HFFc6 (cell line): ENCODE measurements around the gene AXIN2. TPM values are rescaled to one million over a fixed set of nuclear protein-coding genes. Genes with fewer than 3 reads are reported as not detected.

Experiments
- DNase-seq: peaks from one replicate; pipeline ENCODE4 v3.0.0-alpha.2; 2018
- H3K27ac Mint-ChIP-seq: 2 replicates; pipeline ENCODE4 v1.8.0; 2020; ENCODE audit warnings: mild to moderate bottlenecking, mixed read lengths
- H3K27me3 Mint-ChIP-seq: 2 replicates; pipeline ENCODE4 v1.8.0; 2021; ENCODE audit warnings: mild to moderate bottlenecking, moderate library complexity, mixed read lengths; ENCODE audit not compliant: insufficient read depth
- H3K36me3 Mint-ChIP-seq: 2 replicates; pipeline ENCODE4 v1.8.0; 2021; ENCODE audit warnings: low read depth, mixed read lengths
- H3K4me1 Mint-ChIP-seq: 2 replicates; pipeline ENCODE4 v1.8.0; 2020; ENCODE audit warnings: low read depth, mixed read lengths
- H3K4me3 Mint-ChIP-seq: 2 replicates; pipeline ENCODE4 v1.8.0; 2020; ENCODE audit warnings: mild to moderate bottlenecking, moderate library complexity, mixed read lengths
- H3K9me3 Mint-ChIP-seq: 2 replicates; pipeline ENCODE4 v1.8.0; 2020; ENCODE audit warnings: mild to moderate bottlenecking, mixed read lengths
- total RNA-seq, 6 experiments: library from RNA; stranded (reverse); fragmentation: NEBNext Ultra II Directional; extraction: Animal tissue kit (Norgen Biotek cat#: 25700); gene quantifications; 2 replicates in 1 of 6; 3 replicates in 5 of 6; pipeline ENCODE4 v1.2.3, GENCODE V29; 2021
- TF ChIP-seq, protein P1 (sequence below): fragments of 200-600 bp; sonication (generic); IDR thresholded peaks from 2 replicates; pipeline ENCODE4 v1.5.0; 2021; ENCODE audit warnings: antibody characterized with exemption, mild to moderate bottlenecking

AXIN2 gene
- total RNA-seq, 6 experiments from 2014 or later: 0.17 to 0.57 (median 0.39) TPM

DNA sequence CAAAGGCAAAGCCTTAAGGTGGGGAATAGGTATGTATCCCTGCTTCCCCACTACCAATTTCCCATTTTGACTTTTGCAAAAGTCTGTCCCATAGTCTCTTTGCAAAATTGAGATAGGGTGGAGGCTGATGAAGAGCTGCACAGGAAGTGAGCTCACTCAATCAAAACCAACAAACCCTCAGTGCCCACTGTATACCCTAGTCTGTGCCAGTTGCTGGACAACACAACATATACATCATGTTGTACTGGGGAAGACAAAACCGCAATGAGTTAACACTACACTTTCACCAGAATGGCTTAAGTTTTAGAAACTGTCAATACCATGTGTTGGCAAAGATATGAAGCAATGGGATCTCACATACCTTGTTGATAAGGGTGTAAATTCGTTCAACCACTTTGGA lies 40.4 kb upstream of the AXIN2 start:
- no peaks in the 10 kb centered on the region for H3K4me1 Mint-ChIP-seq
- H3K9me3 Mint-ChIP-seq: no peaks in the 10 kb centered on the region; the same call in 1 of the 2 replicates
- peaks cover 5% of the 10 kb centered on the region; the same call in 1 of the 2 replicates for H3K36me3 Mint-ChIP-seq
- peaks cover 10% of the 10 kb centered on the region for H3K27me3 Mint-ChIP-seq
- H3K27ac Mint-ChIP-seq: no peak overlapping the region
- TF ChIP-seq, protein P1, sequence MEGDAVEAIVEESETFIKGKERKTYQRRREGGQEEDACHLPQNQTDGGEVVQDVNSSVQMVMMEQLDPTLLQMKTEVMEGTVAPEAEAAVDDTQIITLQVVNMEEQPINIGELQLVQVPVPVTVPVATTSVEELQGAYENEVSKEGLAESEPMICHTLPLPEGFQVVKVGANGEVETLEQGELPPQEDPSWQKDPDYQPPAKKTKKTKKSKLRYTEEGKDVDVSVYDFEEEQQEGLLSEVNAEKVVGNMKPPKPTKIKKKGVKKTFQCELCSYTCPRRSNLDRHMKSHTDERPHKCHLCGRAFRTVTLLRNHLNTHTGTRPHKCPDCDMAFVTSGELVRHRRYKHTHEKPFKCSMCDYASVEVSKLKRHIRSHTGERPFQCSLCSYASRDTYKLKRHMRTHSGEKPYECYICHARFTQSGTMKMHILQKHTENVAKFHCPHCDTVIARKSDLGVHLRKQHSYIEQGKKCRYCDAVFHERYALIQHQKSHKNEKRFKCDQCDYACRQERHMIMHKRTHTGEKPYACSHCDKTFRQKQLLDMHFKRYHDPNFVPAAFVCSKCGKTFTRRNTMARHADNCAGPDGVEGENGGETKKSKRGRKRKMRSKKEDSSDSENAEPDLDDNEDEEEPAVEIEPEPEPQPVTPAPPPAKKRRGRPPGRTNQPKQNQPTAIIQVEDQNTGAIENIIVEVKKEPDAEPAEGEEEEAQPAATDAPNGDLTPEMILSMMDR: no peak
- no peak overlapping the region for H3K4me3 Mint-ChIP-seq
- no peak for DNase-seq

GRCh38 chr17:65601145-65601544 lies 39.7 kb upstream of the AXIN2 start:
- H3K36me3 Mint-ChIP-seq: no peaks in the 10 kb centered on the region
- H3K9me3 Mint-ChIP-seq: no peaks in the 10 kb centered on the region; the same call in 1 of the 2 replicates
- peaks cover 8% of the 10 kb centered on the region for H3K27me3 Mint-ChIP-seq
- no peak for DNase-seq
- H3K27ac Mint-ChIP-seq: no peak overlapping the region
- TF ChIP-seq, protein P1: no peak
- no peaks in the 10 kb centered on the region for H3K4me1 Mint-ChIP-seq
- no peak overlapping the region for H3K4me3 Mint-ChIP-seq

DNA sequence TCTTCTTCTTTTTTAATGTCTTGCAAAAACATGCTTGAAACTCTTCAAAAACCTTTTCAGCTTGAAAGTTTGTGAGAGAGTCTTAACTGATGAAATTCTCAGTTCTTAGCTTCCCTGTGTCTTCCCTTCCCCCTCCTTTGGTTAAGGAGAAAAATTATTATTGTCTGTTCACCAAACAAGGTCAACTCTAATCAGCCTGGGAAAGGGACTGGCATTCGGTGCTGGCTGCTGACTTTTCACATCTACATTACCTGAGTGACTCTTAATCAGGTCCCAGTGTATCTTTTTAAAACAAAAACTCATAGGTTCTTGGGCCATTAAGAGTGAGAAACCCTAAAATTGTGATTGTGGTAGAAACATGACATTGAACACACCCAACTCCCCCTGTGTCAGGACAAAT lies 39.1 kb upstream of the AXIN2 start:
- no peak overlapping the region for H3K27ac Mint-ChIP-seq
- peaks cover 8% of the 10 kb centered on the region for H3K27me3 Mint-ChIP-seq
- DNase-seq: no peak
- no peaks in the 10 kb centered on the region for H3K36me3 Mint-ChIP-seq
- no peak overlapping the region for H3K4me3 Mint-ChIP-seq
- no peaks in the 10 kb centered on the region; the same call in 1 of the 2 replicates for H3K9me3 Mint-ChIP-seq
- TF ChIP-seq, protein P1: no peak
- no peaks in the 10 kb centered on the region for H3K4me1 Mint-ChIP-seq

DNA sequence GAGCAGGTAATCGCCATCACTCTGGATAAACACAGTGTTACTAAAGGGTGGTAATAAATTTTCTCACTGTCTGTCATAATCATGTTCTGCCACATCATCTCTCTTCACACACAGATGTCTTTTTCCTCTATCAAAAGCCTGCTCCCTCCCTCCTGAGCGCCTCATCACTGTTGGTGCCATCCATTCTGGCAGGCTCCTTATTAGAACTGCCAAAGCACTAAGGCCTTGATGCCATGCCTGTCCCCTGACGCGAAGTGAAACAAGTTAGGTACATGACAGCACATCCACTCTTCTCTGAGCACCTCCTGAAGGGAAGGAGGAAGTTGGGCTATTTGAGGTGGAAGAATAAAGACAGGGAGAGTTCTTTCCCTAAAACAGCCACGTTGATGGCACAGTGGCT lies 38.2 kb upstream of the AXIN2 start:
- peaks cover 5% of the 10 kb centered on the region; the same call in 1 of the 2 replicates for H3K27me3 Mint-ChIP-seq
- no peaks in the 10 kb centered on the region for H3K36me3 Mint-ChIP-seq
- no peak overlapping the region for H3K4me3 Mint-ChIP-seq
- TF ChIP-seq, protein P1: no peak
- H3K9me3 Mint-ChIP-seq: no peaks in the 10 kb centered on the region; the same call in 1 of the 2 replicates
- H3K4me1 Mint-ChIP-seq: peaks cover 8% of the 10 kb centered on the region
- DNase-seq: no peak
- no peak overlapping the region for H3K27ac Mint-ChIP-seq

DNA sequence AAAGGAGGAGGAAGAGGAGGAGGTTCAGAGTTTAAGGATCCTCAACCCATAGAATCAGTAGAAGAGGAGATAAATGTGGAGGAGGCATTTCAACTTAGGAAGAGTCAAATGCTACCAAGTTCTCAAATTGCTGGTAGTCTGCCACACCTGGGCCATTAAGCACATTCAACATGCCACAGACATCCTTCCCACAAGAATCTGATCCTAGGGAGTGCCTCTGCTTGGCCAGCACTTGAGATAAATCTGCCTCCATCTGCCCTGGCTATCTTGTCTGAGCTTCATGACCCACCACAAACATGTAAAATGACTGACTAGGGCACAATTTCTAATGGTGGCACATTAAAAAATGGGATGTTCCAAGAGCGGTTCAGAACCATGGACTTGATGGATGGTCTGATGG lies 37.3 kb upstream of the AXIN2 start:
- TF ChIP-seq, protein P1: no peak
- Mint-ChIP-seq H3K4me3 (no peak overlapping the region), H3K27me3 (peaks cover 5% of the 10 kb centered on the region; the same call in 1 of the 2 replicates), H3K36me3 (no peaks in the 10 kb centered on the region), H3K27ac (no peak overlapping the region), H3K9me3 (no peaks in the 10 kb centered on the region; the same call in 1 of the 2 replicates), H3K4me1 (peaks cover 17% of the 10 kb centered on the region)
- DNase-seq: no peak
